GM12878 (cell line): Measurements from ENCODE around the gene PTPN14. TPM values are rescaled to one million over a fixed set of nuclear protein-coding genes. Genes with fewer than 3 reads are reported as not detected.

Source experiments
- ATAC-seq: fragments of 200-7000 bp; cut with Tn5 transposase; 3 replicates; pipeline ENCODE4 v1.9.1; 2020; ENCODE audit warnings: mild to moderate bottlenecking, moderate library complexity
- BruUV-seq: library from RNA; stranded (reverse); fragments of 400-500 nt; replicated peaks from 2 replicates; lab custom pipeline; 2021; lab: Mats Ljungman, UMichigan
- CTCF ChIA-PET: fragments of 300-600 bp; sonication (Branson Sonifier 250); formaldehyde crosslinking; extraction: SDS; loops from one replicate; lab custom pipeline; 2021; ENCODE audit warnings: inconsistent platforms; lab: Yijun Ruan, JAX
- POLR2A ChIA-PET: fragments of 350-600 bp; formaldehyde crosslinking; extraction: SDS; loops from one replicate; lab custom pipeline; 2021; ENCODE audit warnings: inconsistent platforms; lab: Charles Lee
- RAD21 ChIA-PET: fragments of 300-600 bp; sonication (Branson Sonifier 250); formaldehyde crosslinking; loops from one replicate; lab custom pipeline; 2023; ENCODE audit warnings: antibody characterized with exemption; ENCODE audit not compliant: unreplicated experiment; lab: Charles Lee
- SMC1A ChIA-PET: fragments of 300-600 bp; sonication (Branson Sonifier 250); formaldehyde crosslinking; loops from one replicate; lab custom pipeline; 2023; ENCODE audit not compliant: unreplicated experiment, uncharacterized antibody; lab: Charles Lee
- DNase-seq: peaks from one replicate; pipeline ENCODE4 v3.0.0-alpha.2; 2011; ENCODE audit warnings: low read depth, low spot score
- FAIRE-seq: peaks from 3 replicates; lab custom pipeline; 2011; peaks lifted over from hg19 to GRCh38; lab: Jason Lieb, UNC
- H2AFZ ChIP-seq: 2 replicates; pipeline ENCODE4 v1.6.0; 2011; ENCODE audit warnings: low read depth, low read length, control low read depth; ENCODE audit not compliant: control insufficient read depth
- H3K27ac ChIP-seq: 2 replicates; pipeline ENCODE4 v1.5.1; 2011; ENCODE audit warnings: control low read depth; ENCODE audit not compliant: control insufficient read depth, insufficient read depth
- H3K27me3 ChIP-seq, 2 experiments: replicated peaks in 1 of 2; 2 replicates each; pipeline versions ENCODE4 v1.6.0 to v1.6.1; 2011; ENCODE audit warnings: low read length in 1 of 2; ENCODE audit not compliant: control insufficient read depth in 2 of 2, insufficient read depth in 2 of 2
- H3K36me3 ChIP-seq, 2 experiments: 2 replicates each; pipeline ENCODE4 v1.5.1; 2011; ENCODE audit warnings: low read length in 1 of 2; ENCODE audit not compliant: control insufficient read depth in 2 of 2, insufficient read depth in 2 of 2
- H3K4me1 ChIP-seq: 2 replicates; pipeline ENCODE4 v1.6.1; 2011; ENCODE audit warnings: mild to moderate bottlenecking, low read length, moderate library complexity, mixed read lengths; ENCODE audit not compliant: control insufficient read depth, insufficient read depth
- H3K4me2 ChIP-seq: 2 replicates; pipeline ENCODE4 v1.6.0; 2011; ENCODE audit warnings: control low read depth; ENCODE audit not compliant: control insufficient read depth, insufficient read depth
- H3K4me3 ChIP-seq: fragments of 200-600 bp; sonication (generic); 2 replicates; pipeline ENCODE4 v1.5.1; 2016
- H3K79me2 ChIP-seq: 2 replicates; pipeline ENCODE4 v1.6.0; 2011; ENCODE audit warnings: low read length; ENCODE audit not compliant: control insufficient read depth, insufficient read depth
- H3K9ac ChIP-seq: 2 replicates; pipeline ENCODE4 v1.8.0; 2011; ENCODE audit warnings: low read length, control low read depth, mixed read lengths; ENCODE audit not compliant: control insufficient read depth, insufficient read depth
- H3K9me3 ChIP-seq: replicated peaks from 3 replicates; pipeline ENCODE4 v1.5.1; 2011; ENCODE audit warnings: mild to moderate bottlenecking, low read length; ENCODE audit not compliant: control insufficient read depth, insufficient read depth
- H4K20me1 ChIP-seq: 2 replicates; pipeline ENCODE4 v1.6.0; 2011; ENCODE audit not compliant: control insufficient read depth, insufficient read depth
- BACH1 ChIP-seq: fragments of 450-650 bp; IDR thresholded peaks from 2 replicates; pipeline ENCODE4 v1.6.1; 2017; ENCODE audit warnings: mild to moderate bottlenecking, borderline replicate concordance
- BCL3 ChIP-seq: IDR thresholded peaks from 2 replicates; pipeline ENCODE4 v1.6.1; 2011; ENCODE audit warnings: borderline replicate concordance, low read depth, mild to moderate bottlenecking, moderate library complexity, low read length; ENCODE audit not compliant: insufficient read depth, poor library complexity, severe bottlenecking
- BMI1 ChIP-seq: fragments of 450-650 bp; IDR thresholded peaks from 2 replicates; pipeline ENCODE4 v1.6.1; 2016; ENCODE audit warnings: mild to moderate bottlenecking, moderate library complexity, borderline replicate concordance
- CBFB ChIP-seq: IDR thresholded peaks from 2 replicates; pipeline ENCODE4 v1.6.1; 2016; ENCODE audit warnings: antibody characterized with exemption, low read depth
- CHD2 ChIP-seq: IDR thresholded peaks from 2 replicates; pipeline ENCODE4 v1.6.1; 2011; ENCODE audit warnings: low read depth, low read length, improper control_type of control experiment, borderline replicate concordance
- E4F1 ChIP-seq: fragments of 450-650 bp; IDR thresholded peaks from 2 replicates; pipeline ENCODE4 v1.6.1; 2018; ENCODE audit warnings: borderline replicate concordance, mild to moderate bottlenecking; ENCODE audit not compliant: partially characterized antibody
- EED ChIP-seq: sonication (generic); IDR thresholded peaks from 2 replicates; pipeline ENCODE4 v1.6.1; 2016; ENCODE audit warnings: antibody characterized with exemption, low read depth
- EP300 ChIP-seq, 2 experiments: fragments of 150-350 bp in 1 of 2; IDR thresholded peaks; 2 replicates each; pipeline ENCODE4 v1.6.1; 2011 to 2012; ENCODE audit warnings: low read depth in 2 of 2, low read length in 2 of 2, borderline replicate concordance in 1 of 2, improper control_type of control experiment in 1 of 2, inconsistent platforms in 1 of 2; ENCODE audit not compliant: control insufficient read depth in 1 of 2
- GABPA ChIP-seq: IDR thresholded peaks from 2 replicates; pipeline ENCODE4 v1.6.1; 2014; ENCODE audit warnings: antibody characterized with exemption, low read depth, mild to moderate bottlenecking, inconsistent platforms
- HCFC1 ChIP-seq: fragments of 150-350 bp; IDR thresholded peaks from 2 replicates; pipeline ENCODE4 v1.6.1; 2014; ENCODE audit warnings: low read length
- KLF5 ChIP-seq: fragments of 450-650 bp; IDR thresholded peaks from 2 replicates; pipeline ENCODE4 v1.6.1; 2014; ENCODE audit warnings: mild to moderate bottlenecking; ENCODE audit not compliant: partially characterized antibody
- MAX ChIP-seq: IDR thresholded peaks from 2 replicates; pipeline ENCODE4 v1.6.1; 2012; ENCODE audit warnings: low read depth, low read length, improper control_type of control experiment
- PKNOX1 ChIP-seq: fragments of 450-650 bp; IDR thresholded peaks from 2 replicates; pipeline ENCODE4 v1.6.1; 2016; ENCODE audit warnings: mild to moderate bottlenecking
- POLR2AphosphoS5 ChIP-seq: IDR thresholded peaks from 2 replicates; pipeline ENCODE4 v1.6.1; 2011; ENCODE audit warnings: mild to moderate bottlenecking, low read length, inconsistent platforms
- POU2F2 ChIP-seq: IDR thresholded peaks from 3 replicates; pipeline ENCODE4 v1.6.1; 2011; ENCODE audit warnings: low read depth, mild to moderate bottlenecking, low read length, borderline replicate concordance
- TARDBP ChIP-seq: IDR thresholded peaks from 2 replicates; pipeline ENCODE4 v1.6.1; 2016; ENCODE audit warnings: borderline replicate concordance
- YY1 ChIP-seq: IDR thresholded peaks from 2 replicates; pipeline ENCODE4 v1.6.1; 2011; ENCODE audit warnings: low read depth, mild to moderate bottlenecking, low read length
- WGBS: methylation state at CpG from one replicate; pipeline ENCODE4 v1.1.6; 2016; ENCODE audit warnings: low lambda C conversion rate; ENCODE audit not compliant: insufficient replicate concordance, insufficient coverage; ENCODE audit errors: missing lambda C conversion rate; 5-methylcytosine and 5-hydroxymethylcytosine counted together
- in situ Hi-C: fragments of 300-500 bp; cut with MboI; formaldehyde crosslinking; loops from 9 replicates; pipeline ENCODE4 v1.14.3; 2018; ENCODE audit warnings: mixed read lengths
- intact Hi-C: fragments of 100-400 bp; cut with micrococcal nuclease; formaldehyde crosslinking; loops from one replicate; pipeline ENCODE4 v1.14.2; 2022; ENCODE audit not compliant: unreplicated experiment
- polyA plus RNA-seq, 11 experiments: library from polyadenylated mRNA; depleted of rRNA in 4 of 11; unstranded in 6 of 11; stranded (reverse) in 5 of 11; fragments of >200 nt; fragmentation: Nextera tagmentation in 4 of 11; fragmentation: Illumina TruSeq in 1 of 11; extraction: Ambion mirVana in 4 of 11; extraction: Trizol in 1 of 11; gene quantifications; 1 replicate in 1 of 11; 2 replicates in 10 of 11; pipeline versions ENCODE4 v1.2.1 to v1.2.3, GENCODE V29; 2011 to 2016; ENCODE audit warnings: inconsistent platforms in 2 of 11, missing spikeins in 2 of 11, low read depth in 1 of 11
- total RNA-seq, 4 experiments: library from RNA; depleted of rRNA in 3 of 4; stranded (reverse); fragments of >200 nt in 3 of 4; fragmentation: Illumina TruSeq in 1 of 4; extraction: Trizol in 1 of 4; gene quantifications; 2 replicates each; pipeline versions ENCODE4 v1.2.1 to v1.2.3, GENCODE V29; 2013 to 2021

The PTPN14 gene
- total and polyA plus RNA-seq, 10 of the 15 experiments (the other 5 are each of a cell fraction or from before 2014, with no cell fraction given): 0.05 to 5.1 (median 0.44) TPM

GRCh38 chr1:214454569-214455396, 96.6 kb downstream of the PTPN14 start:
- FAIRE-seq: no peak
- WGBS: 0% methylated on average over 3 of the region's 3 CpGs
- no TSS peak for BruUV-seq
- Histone ChIP-seq H2AFZ (no peak overlapping the region), H4K20me1 (no peaks in the 10 kb centered on the region), H3K27me3 (no peaks in the 10 kb centered on the region), H3K9ac (no peak overlapping the region), H3K9me3 (no peaks in the 10 kb centered on the region), H3K4me3 (no peak overlapping the region), H3K27ac (no peak overlapping the region), H3K4me1 (no peaks in the 10 kb centered on the region), H3K36me3 (no peaks in the 10 kb centered on the region), H3K4me2 (no peak overlapping the region), H3K79me2 (no peaks in the 10 kb centered on the region)
- intact Hi-C loops: no loop called here
- CTCF ChIA-PET: interaction anchor here (0.8 to 1.7 kb wide), 11 partner anchors 11 to 130 kb away, joined by 3 to 4 read pairs (median 3); no protein-coding TSS in a partner anchor
- in situ Hi-C loops: no loop called here
- DNase-seq: no peak
- ATAC-seq: peak; percentile 24; the same call in 1 of the 3 replicates
- RAD21 ChIA-PET: interaction anchor here (0.6 to 2.1 kb wide), 6 partner anchors 10 to 94 kb away, joined by 3 to 7 read pairs (median 4); no protein-coding TSS in a partner anchor
- SMC1A ChIA-PET: interaction anchor here (0.7 to 5.3 kb wide), 18 partner anchors 11 to 123 kb away, joined by 3 to 37 read pairs (median 4); no protein-coding TSS in a partner anchor
- POLR2A ChIA-PET: interaction anchor here (0.6 to 1.3 kb wide), 4 partner anchors 8 to 63 kb away, joined by 3 to 4 read pairs (median 3); no protein-coding TSS in a partner anchor
- TF ChIP-seq POLR2AphosphoS5 (no peak), BACH1 (no peak), YY1 (no peak), PKNOX1 (no peak), EP300 (IDR thresholded peaks at IDR 0.05; ENCODE audit: borderline replicate concordance in 1 of 2, control insufficient read depth in 1 of 2, low read depth in 2 of 2, low read length in 2 of 2) (no peak), BCL3 (no peak), TARDBP (no peak), EED (no peak), BMI1 (no peak), MAX (no peak), POU2F2 (no peak), HCFC1 (no peak), E4F1 (no peak), CHD2 (no peak), GABPA (no peak), KLF5 (no peak), CBFB (no peak)
